Measurements from ENCODE around the gene GALT.

Gene GALT

DNA sequence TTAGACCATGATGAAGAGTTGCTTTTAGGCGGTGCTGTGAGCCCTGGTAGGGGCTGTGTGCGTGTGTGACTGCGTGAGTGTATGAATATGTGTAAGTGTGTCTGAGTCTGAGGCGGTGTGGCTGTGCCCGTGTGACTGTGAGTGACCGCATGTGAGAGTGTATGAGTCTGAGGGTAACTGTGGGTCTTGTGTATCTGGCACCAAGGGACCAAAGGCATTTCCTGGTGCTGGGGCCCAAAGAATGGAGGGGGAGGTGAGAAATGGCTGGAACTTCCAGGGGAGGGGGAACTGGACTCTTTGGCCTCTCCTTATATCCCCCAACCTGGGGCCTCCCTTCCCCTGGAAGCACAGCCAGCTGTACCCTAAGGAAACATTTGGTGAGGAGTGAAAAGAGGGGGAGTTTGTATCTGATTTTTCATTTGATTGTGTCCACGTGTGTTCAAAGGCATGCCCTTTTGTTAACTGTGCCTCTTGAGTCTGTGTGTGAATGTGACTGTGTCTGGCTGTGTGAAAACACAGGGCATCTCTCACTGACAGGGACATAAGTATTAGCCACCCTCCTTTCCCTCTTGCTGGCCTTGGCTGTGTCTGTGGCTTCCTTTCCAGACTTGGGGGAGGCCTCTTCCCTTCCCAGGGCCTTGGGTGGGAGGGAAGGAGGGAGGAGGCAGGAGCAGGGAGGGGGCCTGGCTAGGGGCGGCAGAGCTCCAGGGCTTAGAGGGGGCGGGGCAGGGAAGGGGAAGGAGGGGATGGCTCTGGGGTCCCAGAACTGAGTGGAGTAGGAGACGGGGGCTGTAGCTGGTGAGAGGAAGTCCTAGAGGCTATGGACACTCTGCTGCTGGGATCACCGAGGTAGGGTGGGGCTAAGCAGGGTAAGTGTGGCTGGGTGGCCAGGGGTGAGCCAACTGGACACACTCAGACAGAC is 6.9 kb downstream of the GALT start:
- Mint-ChIP-seq H3K27ac (no peak overlapping the region), H3K27me3 (ENCODE audit: low read depth) (no peaks in the 10 kb centered on the region)

DNA sequence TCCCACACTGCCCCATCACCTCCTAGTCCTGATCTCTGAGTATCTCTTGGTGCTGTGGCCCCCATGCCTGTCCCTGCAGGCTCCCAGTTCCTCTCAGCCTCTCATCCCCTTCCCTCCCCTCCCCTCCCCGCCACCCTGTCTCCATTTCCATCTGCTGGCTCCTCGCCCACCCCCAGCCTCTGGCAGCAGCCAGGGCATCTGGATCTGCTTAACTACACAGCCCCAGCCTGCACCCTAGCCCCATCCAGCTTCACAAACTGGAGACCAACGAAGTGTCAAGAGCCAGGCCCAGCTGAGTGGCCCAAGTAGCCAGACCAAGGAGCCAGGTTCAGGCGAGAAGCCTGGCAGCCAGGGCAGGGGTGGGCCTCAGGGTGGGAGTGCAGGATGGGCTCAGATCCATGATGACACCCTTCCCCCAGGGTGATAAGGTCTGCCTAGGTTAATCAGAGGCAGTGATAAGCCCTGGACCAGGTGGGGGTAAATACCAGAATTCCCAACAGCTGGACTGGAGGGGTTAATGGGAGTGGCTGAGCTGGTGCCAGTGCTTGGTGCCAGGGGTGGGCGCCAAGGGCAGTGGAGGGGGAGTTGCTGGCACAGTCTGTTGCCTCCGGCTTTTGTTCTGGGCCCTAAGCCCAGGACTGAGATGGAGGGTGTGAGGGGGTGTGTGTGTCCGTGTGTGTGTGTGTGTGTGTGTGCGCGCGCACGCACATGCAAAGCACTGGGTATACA is 8.0 kb downstream of the GALT start:
- H3K4me1 Mint-ChIP-seq (ENCODE audit: low read depth), result peaks cover 9% of the 10 kb centered on the region
- peak overlapping the region; percentile 70 for H3K27ac Mint-ChIP-seq
- peaks cover 9% of the 10 kb centered on the region for H3K36me3 Mint-ChIP-seq (ENCODE audit: low read depth)
- no peak overlapping the region for H3K4me3 Mint-ChIP-seq
- H3K27me3 Mint-ChIP-seq (ENCODE audit: low read depth), result no peaks in the 10 kb centered on the region
- no peaks in the 10 kb centered on the region for H3K9me3 Mint-ChIP-seq

More for the DNA sequence above, 6.9 kb downstream of the GALT start:
- peaks cover 20% of the 10 kb centered on the region for H3K36me3 Mint-ChIP-seq (ENCODE audit: low read depth)
- H3K4me1 Mint-ChIP-seq (ENCODE audit: low read depth), result peaks cover 15% of the 10 kb centered on the region
- no peaks in the 10 kb centered on the region for H3K9me3 Mint-ChIP-seq
- no peak overlapping the region for H3K4me3 Mint-ChIP-seq

DNA sequence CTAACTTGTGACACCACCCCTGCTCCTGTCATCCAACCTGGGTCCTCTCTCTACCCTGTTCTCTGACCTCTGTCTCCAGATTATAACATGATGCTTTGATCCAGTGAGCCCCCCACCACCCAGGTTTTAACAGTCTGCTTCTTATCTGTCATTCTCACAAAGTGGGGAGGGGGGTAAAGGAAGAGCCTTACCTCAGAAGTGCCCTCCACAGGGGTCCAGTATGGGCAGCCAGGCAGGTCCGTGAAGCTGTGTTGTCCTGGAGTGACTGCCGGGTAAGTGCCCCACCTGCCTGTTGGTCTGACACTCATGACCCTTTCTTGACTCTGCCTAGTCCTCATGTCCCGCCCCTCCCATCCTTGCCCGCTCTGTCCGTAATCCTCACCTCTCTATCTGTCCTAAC is 8.9 kb downstream of the GALT start:
- no peak overlapping the region for H3K27ac Mint-ChIP-seq
- H3K27me3 Mint-ChIP-seq (ENCODE audit: low read depth), result no peaks in the 10 kb centered on the region
- H3K36me3 Mint-ChIP-seq (ENCODE audit: low read depth), result peaks cover 4% of the 10 kb centered on the region
- no peaks in the 10 kb centered on the region for H3K9me3 Mint-ChIP-seq
- H3K4me1 Mint-ChIP-seq (ENCODE audit: low read depth), result peaks cover 9% of the 10 kb centered on the region
- no peak overlapping the region for H3K4me3 Mint-ChIP-seq

DNA sequence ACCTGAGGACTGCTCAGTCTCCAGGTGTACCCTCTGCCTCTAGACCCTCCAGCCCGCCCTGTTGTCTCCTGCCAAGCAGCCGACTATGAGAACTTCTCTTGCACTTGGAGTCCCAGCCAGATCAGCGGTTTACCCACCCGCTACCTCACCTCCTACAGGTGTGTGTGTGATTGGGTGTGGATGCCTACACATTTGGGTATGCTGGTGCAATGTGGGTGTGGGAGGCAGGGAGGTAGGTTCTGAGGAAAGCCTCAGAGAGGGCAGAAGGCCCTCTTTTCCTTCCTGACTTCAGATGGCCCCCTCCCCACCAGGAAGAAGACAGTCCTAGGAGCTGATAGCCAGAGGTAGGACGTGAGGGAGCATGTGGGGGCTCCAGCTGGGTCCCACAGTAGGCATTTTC is 10.5 kb downstream of the GALT start:
- peaks cover 15% of the 10 kb centered on the region for H3K4me1 Mint-ChIP-seq (ENCODE audit: low read depth)
- no peak overlapping the region for H3K4me3 Mint-ChIP-seq
- H3K9me3 Mint-ChIP-seq, result no peaks in the 10 kb centered on the region
- H3K27me3 Mint-ChIP-seq (ENCODE audit: low read depth), result no peaks in the 10 kb centered on the region
- H3K36me3 Mint-ChIP-seq (ENCODE audit: low read depth), result peaks cover 9% of the 10 kb centered on the region
- no peak overlapping the region for H3K27ac Mint-ChIP-seq

DNA sequence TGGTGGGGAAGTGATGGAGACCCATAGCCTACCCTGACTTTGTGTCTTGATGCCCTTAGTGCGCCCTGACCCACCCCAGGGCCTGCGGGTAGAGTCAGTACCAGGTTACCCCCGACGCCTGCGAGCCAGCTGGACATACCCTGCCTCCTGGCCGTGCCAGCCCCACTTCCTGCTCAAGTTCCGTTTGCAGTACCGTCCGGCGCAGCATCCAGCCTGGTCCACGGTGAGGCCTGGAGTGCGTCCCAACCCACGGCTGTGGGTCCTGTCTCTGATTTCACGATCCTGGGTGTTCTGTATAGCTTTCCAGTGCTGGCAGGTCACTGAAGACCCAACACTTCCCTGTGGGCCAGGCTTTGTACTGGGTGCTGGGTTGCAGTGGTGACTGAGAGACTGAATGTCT is 12.0 kb downstream of the GALT start:
- Mint-ChIP-seq H3K27ac (no peak overlapping the region), H3K4me3 (no peak overlapping the region), H3K4me1 (ENCODE audit: low read depth) (peaks cover 19% of the 10 kb centered on the region), H3K9me3 (no peaks in the 10 kb centered on the region), H3K36me3 (ENCODE audit: low read depth) (peaks cover 11% of the 10 kb centered on the region), H3K27me3 (ENCODE audit: low read depth) (no peaks in the 10 kb centered on the region)

GRCh38 chr9:34659592-34660253 is 13.2 kb downstream of the GALT start:
- no peak overlapping the region for H3K4me3 Mint-ChIP-seq

GRCh38 chr9:34662526-34663302 is 16.2 kb downstream of the GALT start, which contains the start of gene CCL27:
Gene CCL27, minus strand, starts transcription at chr9:34662657. Its CDS starts 24 bp downstream, at chr9:34662633.
- H3K4me1 Mint-ChIP-seq (ENCODE audit: low read depth), result peaks cover 40% of the 10 kb centered on the region
- H3K36me3 Mint-ChIP-seq (ENCODE audit: low read depth), result peaks cover 14% of the 10 kb centered on the region
- H3K27me3 Mint-ChIP-seq (ENCODE audit: low read depth), result no peaks in the 10 kb centered on the region
- no peaks in the 10 kb centered on the region for H3K9me3 Mint-ChIP-seq
- H3K27ac Mint-ChIP-seq, result peak within 1 kb of the TSS; percentile 82
- H3K4me3 Mint-ChIP-seq, result peak within 1 kb of the TSS; percentile 52

More at GRCh38 chr9:34659592-34660253, 13.2 kb downstream of the GALT start:
- Mint-ChIP-seq H3K27ac (no peak overlapping the region), H3K36me3 (ENCODE audit: low read depth) (peaks cover 14% of the 10 kb centered on the region), H3K4me1 (ENCODE audit: low read depth) (peaks cover 30% of the 10 kb centered on the region), H3K9me3 (no peaks in the 10 kb centered on the region), H3K27me3 (ENCODE audit: low read depth) (no peaks in the 10 kb centered on the region)

GRCh38 chr9:34663303-34663605 is 16.8 kb downstream of the GALT start:
- peaks cover 14% of the 10 kb centered on the region for H3K36me3 Mint-ChIP-seq (ENCODE audit: low read depth)
- peak overlapping the region; percentile 82 for H3K27ac Mint-ChIP-seq
- H3K9me3 Mint-ChIP-seq, result no peaks in the 10 kb centered on the region
- H3K4me3 Mint-ChIP-seq, result peak overlapping the region; percentile 52
- peaks cover 41% of the 10 kb centered on the region for H3K4me1 Mint-ChIP-seq (ENCODE audit: low read depth)
- H3K27me3 Mint-ChIP-seq (ENCODE audit: low read depth), result no peaks in the 10 kb centered on the region

- H3K9me3 Mint-ChIP-seq, result peaks cover 5% of the 10 kb centered on the region
- H3K4me1 Mint-ChIP-seq (ENCODE audit: low read depth), result peaks cover 41% of the 10 kb centered on the region
- H3K36me3 Mint-ChIP-seq (ENCODE audit: low read depth), result peaks cover 24% of the 10 kb centered on the region
- H3K4me3 Mint-ChIP-seq, result peak overlapping the region; percentile 86
- H3K27ac Mint-ChIP-seq, result peak overlapping the region; percentile 64
- no peaks in the 10 kb centered on the region for H3K27me3 Mint-ChIP-seq (ENCODE audit: low read depth)
Measured at GRCh38 chr9:34664281-34665066, 18.0 kb downstream of the GALT start.

DNA sequence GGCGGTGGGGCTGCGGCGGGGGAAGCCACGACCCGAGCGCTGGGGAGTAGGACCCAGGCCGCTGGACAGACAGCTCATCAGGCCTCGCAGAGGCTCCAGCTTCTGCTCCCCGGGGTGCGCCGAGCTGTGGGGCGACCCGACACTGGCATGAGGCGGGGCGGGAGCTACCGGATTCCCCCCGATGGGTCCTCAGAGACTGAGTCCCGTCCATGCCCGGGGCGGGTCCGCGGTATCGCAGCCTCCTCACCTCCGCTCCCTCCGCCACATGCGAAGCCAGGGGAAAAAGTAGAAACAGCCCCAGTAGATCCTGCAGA is 18.5 kb downstream of the GALT start:
- H3K27me3 Mint-ChIP-seq (ENCODE audit: low read depth), result no peaks in the 10 kb centered on the region
- peaks cover 41% of the 10 kb centered on the region for H3K4me1 Mint-ChIP-seq (ENCODE audit: low read depth)
- H3K27ac Mint-ChIP-seq, result peak overlapping the region; percentile 87

GRCh38 chr9:34665381-34666250 is 19.1 kb downstream of the GALT start:
- Mint-ChIP-seq H3K4me3 (peak overlapping the region; percentile 86), H3K36me3 (ENCODE audit: low read depth) (peaks cover 24% of the 10 kb centered on the region), H3K9me3 (peaks cover 9% of the 10 kb centered on the region), H3K4me1 (ENCODE audit: low read depth) (peaks cover 40% of the 10 kb centered on the region), H3K27me3 (ENCODE audit: low read depth) (no peaks in the 10 kb centered on the region), H3K27ac (peak overlapping the region; percentile 87)

More for the DNA sequence above, 18.5 kb downstream of the GALT start:
- H3K9me3 Mint-ChIP-seq, result peaks cover 9% of the 10 kb centered on the region
- peak overlapping the region; percentile 86 for H3K4me3 Mint-ChIP-seq
- peaks cover 25% of the 10 kb centered on the region for H3K36me3 Mint-ChIP-seq (ENCODE audit: low read depth)

DNA sequence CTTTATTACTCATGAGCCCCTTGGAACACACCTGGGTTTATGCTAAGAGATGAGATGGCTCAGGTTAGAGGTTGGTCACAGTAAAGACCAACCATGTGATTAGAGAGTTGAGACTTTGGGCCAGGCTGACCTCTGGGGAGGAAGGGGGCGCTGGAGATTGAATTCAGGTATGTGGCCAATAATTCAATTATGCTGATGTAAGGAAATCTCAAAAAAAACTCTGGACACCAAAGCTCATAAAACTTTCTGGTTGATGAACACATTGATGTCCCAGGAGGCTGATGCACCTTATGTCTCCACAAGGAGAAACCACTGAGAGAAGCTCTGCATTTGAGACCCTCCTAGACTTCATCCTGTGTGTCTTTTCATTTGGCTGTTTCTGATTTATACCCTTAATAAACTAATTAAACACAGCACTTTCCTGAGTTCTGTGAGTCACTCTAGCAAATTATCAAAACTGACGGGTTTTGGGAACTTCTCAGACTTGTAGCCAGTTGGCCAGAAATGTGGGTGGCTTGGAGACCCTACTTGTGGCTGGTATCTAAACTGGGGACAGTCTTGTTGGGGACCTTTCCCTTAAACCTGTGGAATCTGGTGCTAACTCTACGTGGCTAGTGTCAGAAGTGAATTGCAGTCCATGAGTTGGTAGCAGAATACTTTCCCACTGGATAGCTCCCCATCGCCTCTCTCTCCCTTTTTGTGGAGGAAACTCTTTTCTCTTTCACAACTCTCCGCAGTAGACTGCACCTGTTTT is 23.5 kb downstream of the GALT start:
- Mint-ChIP-seq H3K4me3 (no peak overlapping the region), H3K27me3 (ENCODE audit: low read depth) (no peaks in the 10 kb centered on the region), H3K27ac (no peak overlapping the region), H3K9me3 (peaks cover 9% of the 10 kb centered on the region), H3K36me3 (ENCODE audit: low read depth) (peaks cover 12% of the 10 kb centered on the region), H3K4me1 (ENCODE audit: low read depth) (peaks cover 10% of the 10 kb centered on the region)

Measured in T-helper 1 cell treated with Interleukin-12 subunit alpha and Interleukin-12 subunit beta and Interleukin-4 antibody, amounts not matched to agents 30 μg/mL and 1 μg/mL, for 36 hours (primary cell).